ENCODE results near the gene CYP39A1.

CYP39A1 gene

GRCh38 chr6:46509063-46509462 lies 143.6 kb downstream of the CYP39A1 start:
- no peak for DNase-seq

- no peak for DNase-seq
Observed at GRCh38 chr6:46507426-46507825, 145.2 kb downstream of the CYP39A1 start.

- no peak for DNase-seq
Observed at GRCh38 chr6:46505693-46506512, 146.7 kb downstream of the CYP39A1 start.

- DNase-seq: no peak
Observed at GRCh38 chr6:46504242-46504641, 148.4 kb downstream of the CYP39A1 start.

DNA sequence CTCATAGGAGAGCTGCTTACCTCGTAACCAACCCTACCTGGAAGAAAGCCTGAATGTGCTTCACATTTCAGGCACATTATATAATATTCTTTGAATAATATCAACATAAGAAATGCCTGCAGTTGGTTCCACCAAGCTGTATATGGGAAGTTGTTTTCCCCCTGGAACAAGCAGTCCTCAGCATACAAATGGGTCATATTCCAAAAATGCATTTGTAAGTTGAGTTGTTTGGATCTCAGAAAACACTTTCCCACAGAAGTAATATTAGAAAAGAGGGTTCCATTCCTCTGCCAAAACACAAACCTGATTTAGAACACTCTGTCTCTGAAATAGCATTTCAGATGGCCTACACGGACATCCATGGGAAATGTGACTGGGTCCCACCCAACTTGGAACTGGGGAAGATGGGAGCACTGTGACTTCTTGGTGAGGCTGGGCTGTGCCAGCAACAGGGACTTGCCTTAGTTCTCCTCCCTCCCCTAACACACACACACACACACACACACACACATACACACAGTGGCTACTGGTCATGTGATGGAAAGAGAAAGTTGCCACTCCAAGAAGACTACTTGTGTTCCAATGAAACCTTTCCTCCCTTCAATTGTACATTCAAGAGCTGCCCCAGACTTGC lies 150.0 kb downstream of the CYP39A1 start:
- DNase-seq: no peak

DNA sequence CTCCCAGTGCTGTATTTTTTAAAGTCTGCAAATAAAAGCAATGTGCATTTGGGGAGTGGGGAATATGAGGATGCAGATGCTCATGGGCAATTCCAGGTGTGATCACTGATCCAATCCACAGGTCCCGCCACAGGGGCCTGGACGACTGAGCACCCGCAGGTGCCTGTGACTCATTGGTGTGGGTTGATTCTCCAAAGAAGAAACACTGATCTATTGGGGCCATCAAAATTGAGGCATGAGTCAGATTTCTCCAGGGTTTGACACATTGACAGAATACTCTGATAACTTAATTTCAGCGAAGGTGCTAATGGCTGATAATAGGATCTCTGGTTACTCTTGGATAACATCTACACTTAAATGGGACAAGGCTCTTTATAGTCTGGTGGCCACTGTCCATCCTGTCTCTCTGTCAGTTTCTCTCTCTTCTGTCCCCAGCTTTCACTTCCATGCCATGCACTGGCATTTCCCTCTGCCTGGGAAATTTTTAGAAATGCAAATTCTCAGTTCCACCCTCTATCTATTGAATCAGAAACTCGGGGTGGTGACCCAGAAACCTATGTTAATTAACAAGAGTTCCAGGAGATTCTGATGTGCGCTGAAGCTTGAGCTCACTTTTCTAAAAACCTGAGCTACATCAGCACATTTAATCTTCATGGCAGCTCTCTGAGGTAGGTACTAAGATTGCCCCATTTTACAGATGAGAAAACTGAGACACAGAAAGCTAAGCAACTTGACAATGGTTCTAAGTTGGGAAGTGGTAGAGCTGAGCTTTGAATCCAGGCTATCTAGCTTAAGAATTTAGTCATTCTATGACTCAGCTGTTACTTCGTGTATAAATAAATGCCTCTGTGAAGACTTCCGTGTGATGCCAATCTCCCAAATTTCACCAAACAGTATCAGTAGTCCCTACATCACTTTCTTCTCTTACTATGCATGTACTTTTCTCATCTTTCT lies 151.2 kb downstream of the CYP39A1 start:
- DNase-seq: no peak

DNA sequence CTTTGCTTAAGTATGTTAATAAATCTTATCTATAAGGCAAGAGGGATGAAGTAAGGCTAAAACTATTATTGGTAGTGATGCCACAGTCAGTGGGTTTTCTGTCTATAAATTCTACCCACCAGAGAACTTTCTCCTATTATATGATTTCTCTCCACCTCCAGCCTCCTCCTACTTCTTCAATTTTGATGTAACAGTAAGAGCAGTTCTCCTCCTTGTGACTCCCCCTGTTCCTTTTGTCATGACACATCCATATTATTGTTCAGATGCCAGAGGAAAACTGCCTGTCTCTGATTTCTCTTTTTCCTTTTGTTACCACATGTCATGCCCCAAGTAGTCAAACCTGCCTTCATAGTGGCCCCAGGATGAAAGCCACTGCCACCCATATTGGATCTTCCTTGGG lies 152.2 kb downstream of the CYP39A1 start:
- DNase-seq: no peak
